ENCODE measurements around the gene MMS19.
"Not testable (repeated sequence)": the region's sequence is repeated elsewhere in the genome, so short reads cannot be mapped to it uniquely, and the experiment has no call there.

Gene MMS19

GRCh38 chr10:97499561-97500296, 1.5 kb upstream of the MMS19 start:
- peak; percentile 34 for DNase-seq

GRCh38 chr10:97498841-97499560, 779 bp upstream of the MMS19 start, which contains the start of gene UBTD1:
UBTD1 (plus strand) TSS chr10:97498924; CDS start chr10:97499204, 280 bp downstream.
- peak; percentile 55 for DNase-seq

GRCh38 chr10:97497572-97498075, 598 bp downstream of the MMS19 start:
- peak; percentile 78 for DNase-seq

GRCh38 chr10:97494863-97495506, 3.2 kb downstream of the MMS19 start:
- no peak for DNase-seq

GRCh38 chr10:97494151-97494550, 4.1 kb downstream of the MMS19 start:
- no peak for DNase-seq

GRCh38 chr10:97490592-97490991, 7.6 kb downstream of the MMS19 start:
- no peak for DNase-seq

- DNase-seq, result no peak
Measured at GRCh38 chr10:97485647-97486281, 12.5 kb downstream of the MMS19 start.

- DNase-seq, result no peak
Measured at GRCh38 chr10:97483921-97484320, 14.3 kb downstream of the MMS19 start.

GRCh38 chr10:97483506-97483905, 14.7 kb downstream of the MMS19 start:
- DNase-seq, result no peak

- DNase-seq, result no peak
Measured at GRCh38 chr10:97482381-97482780, 15.8 kb downstream of the MMS19 start.

GRCh38 chr10:97481071-97481470, 17.2 kb downstream of the MMS19 start:
- DNase-seq, result no peak

- no peak for DNase-seq
Measured at GRCh38 chr10:97479939-97480338, 18.3 kb downstream of the MMS19 start.

GRCh38 chr10:97479410-97479809, 18.8 kb downstream of the MMS19 start:
- DNase-seq, result not testable (repeated sequence)

- peak; percentile 35 for DNase-seq
Measured at GRCh38 chr10:97475936-97476594, 22.2 kb downstream of the MMS19 start.

- no peak for DNase-seq
Measured at GRCh38 chr10:97474918-97475317, 23.3 kb downstream of the MMS19 start.

- DNase-seq, result not testable (repeated sequence)
Measured at GRCh38 chr10:97468781-97469180, 29.4 kb downstream of the MMS19 start.

GRCh38 chr10:97468162-97468561, 30.1 kb downstream of the MMS19 start:
- no peak for DNase-seq

GRCh38 chr10:97466755-97467154, 31.5 kb downstream of the MMS19 start:
- no peak for DNase-seq

GRCh38 chr10:97465982-97466381, 32.2 kb downstream of the MMS19 start:
- no peak for DNase-seq

- DNase-seq, result no peak
Measured at GRCh38 chr10:97464226-97464625, 34.0 kb downstream of the MMS19 start.

- peak; percentile 76 for DNase-seq
Measured at GRCh38 chr10:97463363-97464132, 34.7 kb downstream of the MMS19 start.

- DNase-seq, result no peak
Measured at GRCh38 chr10:97462309-97462708, 35.9 kb downstream of the MMS19 start.

Measured in fibroblast of skin of right quadriceps (primary cell).